ENCODE data around the gene DEFB129.

GRCh38 chr20:217266-217665, 9.8 kb upstream of the DEFB129 start:
- TF ChIP-seq ZNF114 (CRISPR knock-in tag; IDR thresholded peaks at IDR 0.05) (no peak), EZH2 (IDR thresholded peaks at IDR 0.05; ENCODE audit: low read depth, unreplicated experiment) (no peak), EZH2phosphoT487 (IDR thresholded peaks at IDR 0.05; ENCODE audit: unreplicated experiment) (no peak), JUNB (IDR thresholded peaks at IDR 0.05; ENCODE audit: unreplicated experiment) (no peak), POLR2AphosphoS5 (IDR thresholded peaks at IDR 0.05; ENCODE audit: low read depth) (no peak), ZNF331 (CRISPR knock-in tag; IDR thresholded peaks at IDR 0.05; ENCODE audit: low read depth) (no peak), CREB1 (CRISPR knock-in tag; IDR thresholded peaks at IDR 0.05; ENCODE audit: low read depth) (no peak), ETS1 (IDR thresholded peaks at IDR 0.05) (no peak), NANOG (IDR thresholded peaks at IDR 0.05; ENCODE audit: borderline replicate concordance) (no peak), STAT1 (IDR thresholded peaks at IDR 0.05; ENCODE audit: unreplicated experiment) (no peak)
- TF ChIP-seq, protein P1, sequence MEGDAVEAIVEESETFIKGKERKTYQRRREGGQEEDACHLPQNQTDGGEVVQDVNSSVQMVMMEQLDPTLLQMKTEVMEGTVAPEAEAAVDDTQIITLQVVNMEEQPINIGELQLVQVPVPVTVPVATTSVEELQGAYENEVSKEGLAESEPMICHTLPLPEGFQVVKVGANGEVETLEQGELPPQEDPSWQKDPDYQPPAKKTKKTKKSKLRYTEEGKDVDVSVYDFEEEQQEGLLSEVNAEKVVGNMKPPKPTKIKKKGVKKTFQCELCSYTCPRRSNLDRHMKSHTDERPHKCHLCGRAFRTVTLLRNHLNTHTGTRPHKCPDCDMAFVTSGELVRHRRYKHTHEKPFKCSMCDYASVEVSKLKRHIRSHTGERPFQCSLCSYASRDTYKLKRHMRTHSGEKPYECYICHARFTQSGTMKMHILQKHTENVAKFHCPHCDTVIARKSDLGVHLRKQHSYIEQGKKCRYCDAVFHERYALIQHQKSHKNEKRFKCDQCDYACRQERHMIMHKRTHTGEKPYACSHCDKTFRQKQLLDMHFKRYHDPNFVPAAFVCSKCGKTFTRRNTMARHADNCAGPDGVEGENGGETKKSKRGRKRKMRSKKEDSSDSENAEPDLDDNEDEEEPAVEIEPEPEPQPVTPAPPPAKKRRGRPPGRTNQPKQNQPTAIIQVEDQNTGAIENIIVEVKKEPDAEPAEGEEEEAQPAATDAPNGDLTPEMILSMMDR (conservative IDR thresholded peaks at IDR 0.05; ENCODE audit: low read depth in 2 of 2), result no peak
- TF ChIP-seq, protein P2, sequence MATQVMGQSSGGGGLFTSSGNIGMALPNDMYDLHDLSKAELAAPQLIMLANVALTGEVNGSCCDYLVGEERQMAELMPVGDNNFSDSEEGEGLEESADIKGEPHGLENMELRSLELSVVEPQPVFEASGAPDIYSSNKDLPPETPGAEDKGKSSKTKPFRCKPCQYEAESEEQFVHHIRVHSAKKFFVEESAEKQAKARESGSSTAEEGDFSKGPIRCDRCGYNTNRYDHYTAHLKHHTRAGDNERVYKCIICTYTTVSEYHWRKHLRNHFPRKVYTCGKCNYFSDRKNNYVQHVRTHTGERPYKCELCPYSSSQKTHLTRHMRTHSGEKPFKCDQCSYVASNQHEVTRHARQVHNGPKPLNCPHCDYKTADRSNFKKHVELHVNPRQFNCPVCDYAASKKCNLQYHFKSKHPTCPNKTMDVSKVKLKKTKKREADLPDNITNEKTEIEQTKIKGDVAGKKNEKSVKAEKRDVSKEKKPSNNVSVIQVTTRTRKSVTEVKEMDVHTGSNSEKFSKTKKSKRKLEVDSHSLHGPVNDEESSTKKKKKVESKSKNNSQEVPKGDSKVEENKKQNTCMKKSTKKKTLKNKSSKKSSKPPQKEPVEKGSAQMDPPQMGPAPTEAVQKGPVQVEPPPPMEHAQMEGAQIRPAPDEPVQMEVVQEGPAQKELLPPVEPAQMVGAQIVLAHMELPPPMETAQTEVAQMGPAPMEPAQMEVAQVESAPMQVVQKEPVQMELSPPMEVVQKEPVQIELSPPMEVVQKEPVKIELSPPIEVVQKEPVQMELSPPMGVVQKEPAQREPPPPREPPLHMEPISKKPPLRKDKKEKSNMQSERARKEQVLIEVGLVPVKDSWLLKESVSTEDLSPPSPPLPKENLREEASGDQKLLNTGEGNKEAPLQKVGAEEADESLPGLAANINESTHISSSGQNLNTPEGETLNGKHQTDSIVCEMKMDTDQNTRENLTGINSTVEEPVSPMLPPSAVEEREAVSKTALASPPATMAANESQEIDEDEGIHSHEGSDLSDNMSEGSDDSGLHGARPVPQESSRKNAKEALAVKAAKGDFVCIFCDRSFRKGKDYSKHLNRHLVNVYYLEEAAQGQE (IDR thresholded peaks at IDR 0.05; ENCODE audit: unreplicated experiment), result no peak

Data from GM23338 (cell line).